MM.1S (cell line): ENCODE results near the gene MBP.

Source experiments
- EZH2 ChIP-seq: fragments of 300-600 bp; sonication (generic); optimal IDR thresholded peaks from 2 replicates; pipeline ENCODE3; 2017; ENCODE audit warnings: low read depth, mild to moderate bottlenecking, antibody characterized with exemption, low read length, mixed read lengths
- EZH2phosphoT487 ChIP-seq: fragments of 300-600 bp; sonication (generic); IDR thresholded peaks from 2 replicates; pipeline ENCODE4 v1.6.1; 2018; ENCODE audit warnings: antibody characterized with exemption, low read length
- TF ChIP-seq, protein P1 (sequence below): fragments of 300-600 bp; sonication (generic); IDR thresholded peaks from 2 replicates; pipeline ENCODE4 v1.5.1; 2016; ENCODE audit warnings: antibody characterized with exemption, low read length, mixed read lengths

- TF ChIP-seq EZH2phosphoT487 (no peak), EZH2 (no peak)
- TF ChIP-seq, protein P1, sequence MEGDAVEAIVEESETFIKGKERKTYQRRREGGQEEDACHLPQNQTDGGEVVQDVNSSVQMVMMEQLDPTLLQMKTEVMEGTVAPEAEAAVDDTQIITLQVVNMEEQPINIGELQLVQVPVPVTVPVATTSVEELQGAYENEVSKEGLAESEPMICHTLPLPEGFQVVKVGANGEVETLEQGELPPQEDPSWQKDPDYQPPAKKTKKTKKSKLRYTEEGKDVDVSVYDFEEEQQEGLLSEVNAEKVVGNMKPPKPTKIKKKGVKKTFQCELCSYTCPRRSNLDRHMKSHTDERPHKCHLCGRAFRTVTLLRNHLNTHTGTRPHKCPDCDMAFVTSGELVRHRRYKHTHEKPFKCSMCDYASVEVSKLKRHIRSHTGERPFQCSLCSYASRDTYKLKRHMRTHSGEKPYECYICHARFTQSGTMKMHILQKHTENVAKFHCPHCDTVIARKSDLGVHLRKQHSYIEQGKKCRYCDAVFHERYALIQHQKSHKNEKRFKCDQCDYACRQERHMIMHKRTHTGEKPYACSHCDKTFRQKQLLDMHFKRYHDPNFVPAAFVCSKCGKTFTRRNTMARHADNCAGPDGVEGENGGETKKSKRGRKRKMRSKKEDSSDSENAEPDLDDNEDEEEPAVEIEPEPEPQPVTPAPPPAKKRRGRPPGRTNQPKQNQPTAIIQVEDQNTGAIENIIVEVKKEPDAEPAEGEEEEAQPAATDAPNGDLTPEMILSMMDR, result no peak
These were observed 43.4 kb downstream of the MBP start for GRCh38 chr18:77088963-77089722.
